ENCODE results near the gene GSE1.

The GSE1 gene

DNA sequence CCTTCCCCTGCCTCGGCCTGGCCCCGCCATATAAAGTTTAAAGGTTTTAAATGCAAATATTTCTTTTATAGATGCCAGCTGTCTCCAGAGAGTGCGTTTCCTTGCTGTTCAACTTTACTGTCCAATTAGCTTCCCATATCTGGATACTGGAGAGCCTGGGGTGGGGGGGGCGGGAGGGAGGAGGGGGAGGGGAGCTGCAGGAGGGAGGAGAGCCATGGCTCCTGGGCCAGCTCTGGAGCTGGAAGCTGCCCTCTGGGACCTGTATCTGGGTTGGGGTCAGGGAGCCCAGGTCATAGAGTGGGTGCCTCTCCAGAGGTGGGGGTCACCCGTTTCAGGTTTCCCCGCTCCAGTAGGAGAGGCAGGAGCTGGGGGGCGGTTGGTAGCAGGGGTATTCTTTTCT, 6.2 kb upstream of the GSE1 start:
- DNase-seq (ENCODE audit: low read depth), result no peak

DNA sequence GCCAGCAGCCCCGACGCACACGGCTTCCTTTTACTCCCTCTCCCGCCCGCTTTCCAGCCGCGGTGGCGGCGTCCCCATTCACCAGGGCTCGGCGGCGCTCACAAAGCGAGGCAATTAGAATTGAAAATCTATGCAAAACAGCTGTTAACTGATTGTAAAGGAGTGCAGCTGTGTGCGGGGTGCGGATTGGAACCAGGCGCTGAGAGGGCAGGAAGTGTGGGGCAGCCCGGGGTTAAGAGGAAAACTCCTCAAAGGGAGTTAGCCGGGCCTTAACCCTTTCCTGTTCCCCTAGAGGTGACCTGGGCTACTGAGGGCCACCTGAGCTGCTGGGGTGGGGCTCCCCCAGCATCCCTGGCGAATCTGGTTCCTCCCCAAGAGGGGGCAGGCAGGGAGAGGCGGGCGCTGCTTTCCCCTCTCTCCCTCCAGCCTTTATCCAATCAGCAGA, 5.8 kb upstream of the GSE1 start:
- no peak for DNase-seq (ENCODE audit: low read depth)

GRCh38 chr16:85607796-85608514, 5.2 kb upstream of the GSE1 start:
- DNase-seq (ENCODE audit: low read depth), result no peak

- no peak for DNase-seq (ENCODE audit: low read depth)
Measured at GRCh38 chr16:85608515-85608885, 4.6 kb upstream of the GSE1 start.

GRCh38 chr16:85608887-85609286, 4.2 kb upstream of the GSE1 start:
- DNase-seq (ENCODE audit: low read depth), result no peak

DNA sequence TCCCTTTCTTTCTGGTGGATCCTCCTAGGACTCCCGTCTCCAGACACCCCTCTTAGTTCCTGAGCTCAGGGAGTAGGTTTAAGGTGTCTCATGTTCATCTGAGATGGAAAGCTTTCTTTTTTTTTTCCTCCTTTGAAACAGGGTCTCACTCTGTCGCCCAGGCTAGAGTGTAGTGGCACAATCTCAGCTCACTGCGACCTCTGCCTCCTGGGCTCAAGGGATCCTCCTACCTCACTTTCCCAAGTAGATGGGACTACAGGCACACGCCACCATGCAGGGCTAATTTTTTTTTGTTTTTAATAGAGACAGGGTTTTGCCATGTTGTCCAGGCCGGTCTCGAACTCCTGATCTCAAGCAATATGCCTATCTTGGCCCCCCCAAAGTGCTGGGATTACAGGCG, 3.6 kb upstream of the GSE1 start:
- DNase-seq (ENCODE audit: low read depth), result no peak

GRCh38 chr16:85610059-85610445, 3.1 kb upstream of the GSE1 start:
- no peak for DNase-seq (ENCODE audit: low read depth)

DNA sequence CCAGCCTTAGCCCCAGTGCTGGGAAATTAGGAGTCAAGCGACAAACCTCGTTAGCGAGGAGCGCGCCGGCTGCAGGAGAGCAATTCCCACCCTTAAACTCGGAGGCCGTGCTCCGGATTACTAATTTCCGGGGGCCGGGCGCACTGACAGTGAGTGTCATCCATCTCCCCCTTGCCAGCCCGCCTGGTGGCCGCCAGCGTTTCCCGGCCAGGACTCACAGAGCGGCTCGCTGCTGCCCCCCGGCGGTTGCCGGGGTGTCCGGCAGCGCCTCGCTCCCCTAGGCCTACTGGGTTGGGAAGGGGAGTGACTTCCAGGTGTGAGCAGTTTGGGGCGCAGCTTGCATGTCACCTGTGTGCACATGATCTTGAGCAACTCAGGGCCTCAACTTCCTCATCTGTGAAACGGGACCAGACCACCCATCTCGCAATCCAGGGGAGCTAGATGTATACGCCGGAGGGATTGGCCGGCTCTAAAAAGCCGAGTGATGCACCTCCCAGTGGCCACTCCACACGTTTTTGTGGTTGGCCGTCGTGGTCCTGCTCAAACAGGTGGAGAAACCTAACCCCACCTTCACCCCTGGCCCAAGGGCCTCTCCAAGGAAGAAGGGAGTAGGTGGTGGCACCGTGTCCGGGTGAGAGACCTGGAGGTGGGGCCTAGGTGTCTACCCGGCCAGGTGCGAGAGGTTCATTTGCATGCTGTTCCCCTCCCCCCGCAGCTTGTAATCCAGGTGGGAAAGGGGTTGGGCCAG, 2.5 kb upstream of the GSE1 start:
- DNase-seq (ENCODE audit: low read depth), result no peak

GRCh38 chr16:85611194-85611443, 2.0 kb upstream of the GSE1 start:
- DNase-seq (ENCODE audit: low read depth), result no peak

DNA sequence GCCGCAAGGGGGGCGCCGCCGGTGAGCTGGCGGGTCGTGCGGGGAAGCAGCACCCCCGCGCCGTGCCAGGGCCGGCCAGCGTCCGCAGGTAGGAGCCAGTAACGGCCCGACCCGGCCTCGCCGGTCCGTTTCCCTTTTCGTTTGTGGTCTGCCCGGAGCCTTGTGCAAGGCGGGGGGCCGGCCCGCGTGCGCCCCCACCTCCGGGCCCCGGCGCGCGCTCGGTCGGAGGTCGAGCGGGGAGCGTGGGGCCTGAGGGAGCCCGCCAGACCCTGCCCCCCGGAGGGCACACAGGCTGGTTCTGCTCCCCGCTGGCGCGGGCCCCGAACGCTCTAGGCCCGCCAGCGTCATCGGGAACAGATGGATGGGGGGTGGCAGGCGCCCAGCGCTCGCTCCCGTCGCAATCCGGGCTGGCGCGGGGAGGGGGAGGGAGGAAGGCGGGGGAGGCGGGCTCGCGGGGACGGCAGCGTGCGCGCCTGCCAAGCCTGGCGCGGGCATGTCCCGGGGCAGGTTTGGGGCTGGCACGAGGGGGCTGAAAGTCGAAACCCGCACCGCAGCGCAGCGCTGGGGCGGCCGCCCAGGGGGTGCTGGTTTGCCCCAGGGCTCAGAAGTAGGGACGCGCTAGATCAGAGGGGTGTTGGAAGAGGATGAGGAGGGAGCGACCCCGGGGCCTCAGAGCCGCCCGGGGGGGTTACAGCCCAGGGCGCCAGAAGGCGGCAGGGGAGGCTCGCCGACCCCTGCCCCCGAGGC, 1.5 kb upstream of the GSE1 start:
- no peak for DNase-seq (ENCODE audit: low read depth)

DNA sequence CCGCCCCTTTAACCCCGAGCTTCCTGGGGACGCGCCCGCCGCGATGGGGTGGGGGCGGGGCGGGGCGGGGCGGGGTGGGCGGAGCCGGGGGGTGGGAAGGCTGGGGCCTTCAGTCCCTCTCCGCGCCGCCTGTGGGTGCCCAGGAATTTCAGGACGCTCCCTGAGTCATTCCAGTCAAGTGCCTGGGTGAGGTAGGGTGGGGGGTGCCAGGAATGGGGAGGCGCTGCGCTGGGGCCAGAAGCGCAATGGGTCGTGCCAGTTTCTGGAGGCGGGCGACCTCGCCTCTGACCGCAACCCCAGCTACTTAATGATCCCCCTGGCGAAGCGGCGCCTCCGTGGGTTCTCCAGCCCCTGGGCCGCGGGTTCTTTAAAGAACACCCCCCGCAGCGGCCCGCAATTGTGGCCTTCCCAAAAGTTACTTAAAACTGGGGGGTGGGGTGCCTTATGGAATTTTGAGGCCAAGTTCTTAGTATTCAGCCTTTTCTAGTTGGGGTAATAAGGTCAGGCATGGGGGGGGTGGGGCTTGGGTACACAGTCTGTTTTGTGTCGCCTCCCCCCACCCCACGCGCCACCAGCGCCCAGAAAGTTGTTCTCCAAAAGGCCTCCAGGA, 826 bp upstream of the GSE1 start:
- DNase-seq (ENCODE audit: low read depth), result no peak

GRCh38 chr16:85613604-85614337, 649 bp downstream of the GSE1 start:
- DNase-seq (ENCODE audit: low read depth), result no peak

DNA sequence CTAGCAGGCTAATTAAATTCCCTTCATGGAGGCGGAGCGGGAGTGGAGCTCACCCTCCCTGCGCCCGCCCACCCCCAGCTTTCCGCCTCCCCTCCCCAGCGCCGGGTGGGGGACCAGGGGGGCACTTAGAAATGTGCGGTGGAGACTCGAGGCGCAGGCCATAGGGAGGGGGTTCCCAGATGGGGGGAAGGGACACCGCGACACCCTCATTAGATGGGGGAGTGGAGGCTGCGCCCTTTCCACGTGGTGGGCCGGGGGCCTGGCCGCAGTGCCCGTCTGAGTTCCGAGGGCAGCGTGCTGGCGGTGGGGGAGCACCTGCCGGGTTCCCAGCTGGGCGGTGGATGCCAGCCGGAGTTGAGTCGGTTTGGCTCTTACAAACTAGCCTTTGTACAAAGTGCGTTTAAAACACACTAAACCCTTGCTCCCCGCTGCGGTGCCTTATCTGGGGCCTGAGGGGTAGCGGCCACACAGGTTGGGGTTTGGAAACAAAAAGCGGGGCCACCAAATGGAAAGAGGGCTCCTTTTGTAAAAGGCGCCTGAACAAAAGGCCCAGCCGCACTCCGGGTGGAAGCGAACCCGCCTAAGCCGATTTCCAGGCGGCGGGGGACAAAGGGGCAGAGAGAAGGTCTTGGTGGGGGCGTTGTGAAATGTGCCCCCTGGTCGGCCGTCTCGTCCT, 1.4 kb downstream of the GSE1 start:
- DNase-seq (ENCODE audit: low read depth), result no peak

DNA sequence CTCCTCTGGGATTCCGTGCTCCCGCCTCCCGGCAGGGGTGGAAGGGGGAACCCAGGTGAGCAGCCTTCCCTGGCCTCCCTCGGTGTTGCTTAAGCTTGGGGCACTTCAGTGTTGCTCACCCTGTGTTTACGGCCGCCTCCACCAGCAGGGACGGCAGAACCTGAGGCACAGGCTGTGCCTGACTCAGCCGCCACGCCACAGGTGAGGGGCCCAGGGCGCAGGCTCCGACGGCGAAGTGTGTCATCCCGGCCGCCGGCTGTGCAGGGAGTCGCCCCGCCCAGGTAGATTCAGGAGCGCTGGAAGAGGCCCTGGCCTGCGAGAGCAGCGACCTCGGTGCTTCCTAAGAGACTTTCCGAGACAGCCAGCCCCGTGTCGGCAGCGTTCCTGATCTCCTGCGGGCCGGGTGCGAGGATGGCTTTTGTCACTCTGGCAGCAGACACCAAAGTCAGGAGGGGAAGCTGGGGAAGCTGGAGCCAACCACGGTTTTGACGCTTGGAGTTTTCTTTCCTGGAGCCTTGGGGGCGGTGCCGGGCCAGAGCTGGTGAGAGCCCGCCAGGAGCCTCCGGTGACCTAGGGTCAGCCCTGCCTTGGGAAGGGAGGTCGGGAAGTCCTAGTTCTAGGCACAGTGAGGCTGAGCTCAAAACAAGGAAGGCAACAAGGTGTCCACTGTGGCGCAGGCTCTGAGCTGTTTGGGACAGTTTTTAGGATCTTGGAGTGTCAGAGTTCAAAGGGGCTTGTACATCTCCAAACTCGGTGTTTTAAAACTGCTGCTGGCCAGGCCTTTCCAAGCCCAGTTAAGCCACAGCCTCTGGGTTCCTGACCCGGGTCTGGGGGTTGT, 2.1 kb downstream of the GSE1 start:
- no peak for DNase-seq (ENCODE audit: low read depth)

DNA sequence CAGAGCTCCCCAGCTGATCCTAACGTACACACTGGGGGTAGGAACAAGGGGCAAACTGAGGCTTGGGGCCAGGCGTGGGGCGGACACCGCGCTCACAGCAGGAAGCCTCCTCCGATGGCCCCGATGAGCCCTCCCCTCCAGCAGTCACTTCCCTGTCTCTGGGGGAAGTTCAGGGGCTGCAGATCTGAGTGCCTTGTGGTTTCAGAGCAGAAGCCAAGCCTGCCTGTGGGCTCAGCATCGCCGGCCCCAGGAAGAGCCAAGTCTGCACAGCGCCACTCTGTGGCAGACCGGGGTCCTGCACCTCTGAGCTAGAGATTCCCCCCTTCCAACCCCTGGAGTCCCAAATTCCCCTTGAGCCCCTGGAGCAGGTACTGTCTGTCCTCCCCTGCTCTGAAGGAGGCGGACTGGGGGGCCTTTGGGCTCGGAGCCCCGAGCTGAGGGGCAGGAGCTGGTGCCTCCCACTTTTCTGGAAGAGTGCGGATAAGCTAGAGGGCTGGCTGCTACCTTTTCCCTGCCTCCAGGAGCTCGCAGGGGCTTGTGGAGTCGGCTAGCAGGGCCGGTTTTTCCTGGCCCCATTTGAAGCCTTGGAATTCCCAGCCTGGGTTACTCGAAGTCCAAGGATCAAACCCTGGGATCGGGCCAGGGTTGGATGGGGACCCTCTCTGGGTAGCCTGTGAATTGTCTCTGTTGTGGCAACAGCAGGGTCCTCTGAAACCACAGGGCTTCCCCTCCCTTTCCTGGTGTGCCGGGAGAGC, 2.9 kb downstream of the GSE1 start:
- no peak for DNase-seq (ENCODE audit: low read depth)

DNA sequence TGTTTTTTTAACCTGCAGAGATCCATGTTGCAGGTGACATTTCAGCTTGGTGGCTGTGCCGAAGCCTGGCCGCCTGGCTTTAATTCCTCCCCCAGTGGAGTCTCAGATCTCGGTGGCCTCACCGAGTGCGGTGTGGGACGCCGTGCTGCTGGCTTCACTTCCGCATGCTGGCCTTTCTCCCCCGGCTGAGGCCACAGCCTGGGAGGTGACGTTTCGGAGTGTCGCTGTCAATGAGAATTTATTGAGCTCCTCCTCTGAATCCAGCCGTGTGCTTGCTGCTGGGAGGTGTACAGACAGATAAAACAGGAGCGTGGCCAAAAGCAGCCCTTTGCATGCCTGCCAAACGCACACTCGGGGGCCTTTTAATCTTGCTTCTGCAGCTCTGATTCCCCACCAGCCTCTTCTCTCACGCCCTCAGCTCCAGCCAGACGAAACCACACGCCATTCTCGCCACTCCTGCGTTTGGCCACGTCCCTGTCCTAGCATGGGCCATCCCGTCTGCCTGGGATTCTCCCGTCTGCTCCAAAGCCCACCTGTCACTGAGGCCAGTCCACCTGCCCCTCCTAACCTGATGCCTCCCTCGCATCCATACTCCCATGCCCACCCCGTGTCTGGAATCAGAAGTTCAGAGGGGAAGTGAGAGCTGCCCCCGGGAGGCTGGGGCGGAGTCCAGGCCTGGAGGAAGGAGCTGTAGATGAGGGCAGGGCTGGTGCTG, 3.6 kb downstream of the GSE1 start:
- no peak for DNase-seq (ENCODE audit: low read depth)

GRCh38 chr16:85617948-85618347, 4.8 kb downstream of the GSE1 start:
- DNase-seq (ENCODE audit: low read depth), result no peak

GRCh38 chr16:85618521-85618920, 5.4 kb downstream of the GSE1 start:
- no peak for DNase-seq (ENCODE audit: low read depth)

All from non-pigmented ciliary epithelial cell (primary cell).